NCI-H82 treated with DMSO at 0.1 percent for 48 hours (cell line): ENCODE results near the gene DCC.

Experiments
- DNase-seq: peaks from one replicate; lab custom pipeline; 2025; ENCODE audit not compliant: unreplicated experiment; lab: John Stamatoyannopoulos, UW

The DCC gene

GRCh38 chr18:53004798-53005197, 664.8 kb downstream of the DCC start:
- peak; percentile 23 for DNase-seq

- DNase-seq: no peak
Observed at GRCh38 chr18:53018791-53019190, 678.8 kb downstream of the DCC start.

GRCh38 chr18:53025247-53025646, 685.2 kb downstream of the DCC start:
- DNase-seq: no peak

GRCh38 chr18:53028565-53028964, 688.6 kb downstream of the DCC start:
- no peak for DNase-seq

- no peak for DNase-seq
Observed at GRCh38 chr18:53033128-53033527, 693.1 kb downstream of the DCC start.

- DNase-seq: no peak
Observed at GRCh38 chr18:53038608-53039007, 698.6 kb downstream of the DCC start.

- no peak for DNase-seq
Observed at GRCh38 chr18:53040286-53040685, 700.3 kb downstream of the DCC start.

GRCh38 chr18:53056064-53056463, 716.1 kb downstream of the DCC start:
- DNase-seq: no peak

- DNase-seq: no peak
Observed at GRCh38 chr18:53070788-53071187, 730.8 kb downstream of the DCC start.

- DNase-seq: no peak
Observed at GRCh38 chr18:53080687-53081086, 740.7 kb downstream of the DCC start.

GRCh38 chr18:53093636-53094035, 753.6 kb downstream of the DCC start:
- DNase-seq: no peak

- no peak for DNase-seq
Observed at GRCh38 chr18:53101536-53102105, 761.6 kb downstream of the DCC start.

GRCh38 chr18:53114441-53114840, 774.4 kb downstream of the DCC start:
- no peak for DNase-seq

- no peak for DNase-seq
Observed at GRCh38 chr18:53115876-53116585, 776.0 kb downstream of the DCC start.

GRCh38 chr18:53117851-53118250, 777.9 kb downstream of the DCC start:
- no peak for DNase-seq

GRCh38 chr18:53126210-53126609, 786.2 kb downstream of the DCC start:
- DNase-seq: no peak

- no peak for DNase-seq
Observed at GRCh38 chr18:53131001-53131400, 791.0 kb downstream of the DCC start.

- DNase-seq: no peak
Observed at GRCh38 chr18:53134711-53135110, 794.7 kb downstream of the DCC start.

GRCh38 chr18:53135654-53136053, 795.7 kb downstream of the DCC start:
- no peak for DNase-seq

GRCh38 chr18:53139746-53140500, 799.9 kb downstream of the DCC start:
- no peak for DNase-seq

GRCh38 chr18:53142005-53142404, 802.0 kb downstream of the DCC start:
- DNase-seq: no peak

GRCh38 chr18:53147472-53147871, 807.5 kb downstream of the DCC start:
- DNase-seq: no peak
